ENCODE data around the gene IGLL1. TPM values are rescaled to one million over a fixed set of nuclear protein-coding genes. Genes with fewer than 3 reads are reported as not detected.
"Not testable (repeated sequence)": the region's sequence is repeated elsewhere in the genome, so short reads cannot be mapped to it uniquely, and the experiment has no call there.

Gene IGLL1
- not detected in 2 replicates for total RNA-seq (ENCODE audit: low replicate concordance)

DNA sequence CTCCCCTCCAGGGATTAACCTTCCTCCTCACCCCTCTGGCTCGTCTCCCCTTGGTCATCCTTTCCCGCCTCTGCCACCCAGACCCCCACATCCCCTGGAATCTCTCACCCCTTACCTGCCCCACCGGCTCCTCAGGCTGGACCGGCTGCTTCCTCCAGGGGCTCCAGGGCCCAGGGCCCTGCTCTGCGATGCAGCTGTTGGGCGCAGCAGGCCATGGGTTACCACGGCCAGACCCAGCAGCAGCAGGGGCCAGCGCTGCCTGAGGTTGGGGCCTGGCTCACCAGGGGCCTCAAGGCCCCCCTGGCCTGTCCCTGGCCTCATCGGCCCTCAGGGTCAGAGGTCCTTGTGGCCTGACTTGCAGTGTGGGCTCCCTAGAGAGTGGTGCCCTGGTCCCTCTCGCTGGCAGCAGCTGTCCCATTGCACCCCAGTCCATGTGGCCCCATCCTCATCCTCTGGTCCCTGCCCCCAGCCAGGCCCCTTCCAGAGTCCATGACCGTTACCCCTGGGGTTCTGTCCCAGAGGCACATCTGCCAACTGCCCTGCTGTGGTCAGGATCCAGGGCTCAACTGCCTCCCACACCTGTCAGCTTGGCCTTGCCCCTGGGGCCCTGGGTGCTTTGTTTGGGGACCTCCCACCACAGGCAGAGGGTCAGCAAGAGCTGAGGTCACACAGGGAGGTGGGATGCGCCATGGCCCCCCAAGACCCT lies at the start of gene IGLL1:
TSS of gene IGLL1 (minus strand) at position 421 of the 706 bp plus-strand sequence. CDS start at position 321, 100 bp downstream.
- no peak within 1 kb of the TSS for H3K4me3 ChIP-seq (ENCODE audit: low read depth, low read length)
- TF ChIP-seq, protein P1, sequence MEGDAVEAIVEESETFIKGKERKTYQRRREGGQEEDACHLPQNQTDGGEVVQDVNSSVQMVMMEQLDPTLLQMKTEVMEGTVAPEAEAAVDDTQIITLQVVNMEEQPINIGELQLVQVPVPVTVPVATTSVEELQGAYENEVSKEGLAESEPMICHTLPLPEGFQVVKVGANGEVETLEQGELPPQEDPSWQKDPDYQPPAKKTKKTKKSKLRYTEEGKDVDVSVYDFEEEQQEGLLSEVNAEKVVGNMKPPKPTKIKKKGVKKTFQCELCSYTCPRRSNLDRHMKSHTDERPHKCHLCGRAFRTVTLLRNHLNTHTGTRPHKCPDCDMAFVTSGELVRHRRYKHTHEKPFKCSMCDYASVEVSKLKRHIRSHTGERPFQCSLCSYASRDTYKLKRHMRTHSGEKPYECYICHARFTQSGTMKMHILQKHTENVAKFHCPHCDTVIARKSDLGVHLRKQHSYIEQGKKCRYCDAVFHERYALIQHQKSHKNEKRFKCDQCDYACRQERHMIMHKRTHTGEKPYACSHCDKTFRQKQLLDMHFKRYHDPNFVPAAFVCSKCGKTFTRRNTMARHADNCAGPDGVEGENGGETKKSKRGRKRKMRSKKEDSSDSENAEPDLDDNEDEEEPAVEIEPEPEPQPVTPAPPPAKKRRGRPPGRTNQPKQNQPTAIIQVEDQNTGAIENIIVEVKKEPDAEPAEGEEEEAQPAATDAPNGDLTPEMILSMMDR (IDR thresholded peaks at IDR 0.05; ENCODE audit: insufficient read depth, low read length), result no peak
- DNase-seq (ENCODE audit: low read depth), result no peak

DNA sequence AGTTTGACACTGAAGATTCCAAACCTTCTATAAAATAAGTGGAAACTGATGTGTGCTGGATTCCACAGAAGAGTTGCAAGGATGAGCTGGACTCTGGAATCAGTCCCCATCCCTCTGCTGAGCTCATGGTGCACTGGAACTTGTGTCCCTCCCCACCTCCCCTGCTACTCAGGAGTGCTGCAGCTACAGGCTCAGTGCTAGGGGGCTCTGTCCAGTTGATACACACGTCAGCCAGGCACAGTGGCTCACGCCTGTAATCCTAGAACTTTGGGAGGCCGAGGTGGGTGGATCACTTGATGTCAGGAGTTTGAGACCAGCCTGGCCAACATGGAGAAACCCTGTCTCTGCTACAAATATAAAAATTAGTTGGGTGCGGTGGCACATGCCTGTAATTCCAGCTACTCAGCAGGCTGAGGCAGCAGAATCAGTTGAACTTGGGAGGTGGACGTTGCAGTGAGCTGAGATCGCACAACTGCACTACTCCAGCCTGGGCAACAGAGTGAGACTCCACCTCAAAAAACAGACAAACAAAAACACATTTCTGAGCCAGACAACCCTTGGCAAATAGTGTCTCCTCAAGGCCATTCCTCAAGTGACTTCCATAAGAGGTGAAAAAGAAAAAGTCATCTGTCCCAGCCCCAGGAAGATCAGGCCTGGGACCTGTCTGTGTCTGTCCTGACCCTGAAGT lies 48.1 kb upstream of the IGLL1 start:
- DNase-seq (ENCODE audit: low read depth); H3K4me3 ChIP-seq (ENCODE audit: low read depth, low read length): not testable (repeated sequence)

DNA sequence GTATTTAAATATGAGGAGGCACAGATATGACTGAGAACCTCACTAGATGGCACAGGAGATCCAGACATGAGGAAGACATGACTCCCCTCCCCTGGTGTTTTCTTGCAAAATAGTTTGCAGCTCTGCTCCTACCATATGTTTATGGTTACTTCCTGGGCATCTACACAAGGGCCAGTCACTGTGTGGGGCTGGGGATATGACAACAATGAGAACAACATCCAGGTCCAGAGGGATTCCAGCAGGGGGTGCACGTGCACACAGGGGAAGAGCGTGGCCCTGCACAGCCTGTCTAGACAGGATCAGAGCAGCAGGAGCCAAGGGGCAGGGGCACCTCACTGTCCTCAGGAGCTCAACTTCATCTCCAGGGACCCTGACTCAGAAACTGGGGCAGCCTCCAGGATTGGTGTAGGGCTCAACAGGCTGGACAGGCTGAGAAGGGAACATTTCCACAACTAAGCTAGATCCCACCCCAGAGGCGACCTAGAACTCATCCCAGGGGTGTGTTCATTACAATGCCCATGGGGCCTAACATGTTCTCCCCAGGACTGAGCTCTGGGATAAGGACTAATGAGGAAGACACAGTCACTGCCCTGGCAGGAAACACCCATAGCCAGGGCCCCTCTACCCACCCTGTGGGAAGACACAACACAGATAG lies 47.4 kb upstream of the IGLL1 start:
- DNase-seq (ENCODE audit: low read depth), result peak; percentile 26
- TF ChIP-seq, protein P1 (IDR thresholded peaks at IDR 0.05; ENCODE audit: insufficient read depth, low read length), result peak; percentile 28
- H3K4me3 ChIP-seq (ENCODE audit: low read depth, low read length), result not testable (repeated sequence)

DNA sequence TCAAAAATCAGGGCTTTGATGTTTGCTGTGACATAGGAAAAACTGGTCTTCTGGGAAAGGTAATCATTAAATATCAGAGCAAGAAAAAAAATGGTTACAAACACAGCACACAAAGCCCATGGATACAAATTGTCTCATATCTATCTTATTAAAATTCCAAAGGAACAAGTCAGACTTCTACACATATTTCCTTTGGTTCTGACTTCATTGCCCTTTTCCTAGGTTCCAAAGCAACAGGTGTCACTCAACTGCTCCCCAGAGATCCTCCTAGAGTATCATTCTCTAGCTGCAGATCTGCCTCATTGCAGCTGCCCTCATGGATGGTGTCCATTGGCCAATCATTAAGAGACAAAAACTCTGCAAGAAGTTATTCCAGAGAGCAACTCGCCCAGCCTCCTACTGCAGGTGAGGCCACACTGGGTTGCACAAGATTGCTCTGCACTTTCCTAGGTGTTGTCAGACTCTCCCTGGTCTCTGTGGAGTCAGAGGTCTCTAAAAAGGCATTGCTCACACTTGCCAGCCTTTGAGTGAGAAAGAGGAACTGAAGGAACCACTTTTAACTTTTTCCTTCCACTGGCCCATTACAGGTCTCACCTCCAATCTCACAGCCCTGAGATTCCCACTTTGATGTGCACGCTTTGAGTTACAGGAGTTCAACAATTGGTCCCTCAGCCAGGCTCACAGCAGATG lies 46.3 kb upstream of the IGLL1 start:
- TF ChIP-seq, protein P1 (IDR thresholded peaks at IDR 0.05; ENCODE audit: insufficient read depth, low read length), result no peak
- no peak overlapping the region for H3K4me3 ChIP-seq (ENCODE audit: low read depth, low read length)
- no peak for DNase-seq (ENCODE audit: low read depth)

DNA sequence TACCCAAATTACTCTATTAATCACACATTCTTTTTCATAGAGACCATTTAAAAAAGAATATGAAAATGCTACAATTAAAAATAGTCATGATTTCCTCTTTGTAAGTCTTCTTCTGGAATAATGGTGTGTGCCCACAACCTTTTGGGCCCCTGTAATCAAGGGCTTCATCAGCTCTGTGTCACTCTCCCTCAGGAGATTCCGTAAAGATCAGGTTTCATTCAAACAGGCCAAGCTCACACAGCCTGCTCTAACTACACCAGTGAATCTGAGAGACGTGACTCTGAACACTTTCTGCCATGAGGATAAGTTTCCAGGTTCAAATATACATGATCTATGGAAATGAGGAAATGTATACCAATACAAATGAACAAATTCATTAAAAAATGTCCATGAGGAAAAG lies 42.5 kb upstream of the IGLL1 start:
- TF ChIP-seq, protein P1 (IDR thresholded peaks at IDR 0.05; ENCODE audit: insufficient read depth, low read length), result no peak
- no peak for DNase-seq (ENCODE audit: low read depth)
- H3K4me3 ChIP-seq (ENCODE audit: low read depth, low read length), result no peak overlapping the region

DNA sequence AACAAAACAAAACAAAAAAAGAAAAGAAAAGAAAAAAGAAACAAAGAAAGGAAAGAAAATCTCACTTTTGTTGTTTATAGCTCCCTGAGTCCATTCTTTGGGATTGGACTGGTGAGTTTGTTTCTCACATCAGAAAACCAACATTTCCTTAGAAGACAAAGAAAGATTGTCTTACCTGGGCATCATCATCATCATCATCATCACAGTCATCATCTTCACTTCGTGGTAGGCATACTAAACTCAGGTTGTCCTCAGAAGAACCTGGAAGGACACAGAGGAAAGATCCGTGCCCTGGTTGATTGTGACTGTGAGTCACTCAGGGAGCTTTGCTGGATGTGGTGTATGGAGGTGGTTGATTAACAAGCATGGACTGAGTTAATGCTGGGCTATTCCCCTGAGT lies 41.8 kb upstream of the IGLL1 start:
- H3K4me3 ChIP-seq (ENCODE audit: low read depth, low read length); DNase-seq (ENCODE audit: low read depth): not testable (repeated sequence)

DNA sequence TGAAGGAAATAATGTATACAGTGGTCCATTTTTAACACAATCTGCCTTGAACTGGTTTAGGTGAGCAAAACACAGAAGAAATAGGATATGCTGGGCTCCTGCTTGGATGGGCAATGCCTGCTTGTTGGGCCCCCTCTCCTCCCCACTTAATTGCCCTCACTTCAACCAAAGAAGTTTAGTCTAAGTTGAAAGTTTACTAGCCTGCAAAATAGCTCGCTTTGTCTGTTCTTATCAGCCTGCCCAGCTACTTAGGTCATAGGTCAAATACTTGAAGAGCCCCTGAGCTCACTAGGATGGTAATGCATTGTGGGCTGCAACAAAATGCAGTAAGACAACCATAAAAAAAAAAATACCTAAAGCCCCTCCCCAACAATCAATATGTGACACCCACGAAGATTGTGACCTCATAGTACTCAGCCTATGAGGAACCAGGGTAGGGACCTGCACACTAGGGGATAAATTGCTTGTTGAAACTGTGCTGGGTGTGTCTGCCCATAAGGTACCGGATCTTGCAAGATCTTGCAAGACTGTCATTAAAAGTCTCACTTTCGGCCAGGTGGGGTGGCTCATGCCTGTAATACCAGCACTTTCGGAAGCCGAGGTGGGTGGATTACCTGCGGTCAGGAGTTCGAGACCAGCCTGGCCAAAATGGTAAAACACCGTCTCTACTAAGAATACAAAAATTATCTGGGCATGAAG lies 41.1 kb upstream of the IGLL1 start:
- DNase-seq (ENCODE audit: low read depth), result no peak
- TF ChIP-seq, protein P1 (IDR thresholded peaks at IDR 0.05; ENCODE audit: insufficient read depth, low read length), result no peak
- H3K4me3 ChIP-seq (ENCODE audit: low read depth, low read length), result no peak overlapping the region

Measured in fibroblast of the aortic adventitia (primary cell).